ENCODE results near the gene BST1. TPM values are rescaled to one million over a fixed set of nuclear protein-coding genes. Genes with fewer than 3 reads are reported as not detected.
A peak's percentile ranks its signal among the peaks of the same experiment; 100 is the strongest.

BST1 gene
- total and polyA plus RNA-seq, 12 donors: 2.3 to 10.3 (median 4.0) TPM

DNA sequence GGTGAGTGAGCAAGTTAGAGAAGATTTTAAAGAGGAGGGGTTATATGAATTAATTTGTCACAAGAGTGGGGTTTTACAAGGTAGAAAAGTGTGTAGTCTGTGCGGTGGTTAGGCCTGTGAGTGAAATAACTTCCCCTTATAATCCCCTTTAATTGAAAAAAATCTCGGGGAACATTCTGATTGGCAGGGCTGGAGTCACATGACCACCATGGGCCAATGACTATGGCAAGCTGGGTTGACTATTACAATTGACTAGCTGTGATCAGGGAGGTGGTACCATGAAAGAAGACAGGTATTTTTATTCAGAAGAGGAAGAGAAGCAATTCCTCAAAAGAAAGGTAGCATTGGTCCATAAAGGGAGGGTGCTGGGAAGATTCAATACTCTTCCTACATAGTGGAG, 48.3 kb downstream of the BST1 start:
- H3K4me1 ChIP-seq (replicated peaks in 1 of 2): no peaks in the 10 kb centered on the region
- no peak for TF ChIP-seq POLR2A (IDR thresholded peaks at IDR 0.05)
- TF ChIP-seq, protein P1, sequence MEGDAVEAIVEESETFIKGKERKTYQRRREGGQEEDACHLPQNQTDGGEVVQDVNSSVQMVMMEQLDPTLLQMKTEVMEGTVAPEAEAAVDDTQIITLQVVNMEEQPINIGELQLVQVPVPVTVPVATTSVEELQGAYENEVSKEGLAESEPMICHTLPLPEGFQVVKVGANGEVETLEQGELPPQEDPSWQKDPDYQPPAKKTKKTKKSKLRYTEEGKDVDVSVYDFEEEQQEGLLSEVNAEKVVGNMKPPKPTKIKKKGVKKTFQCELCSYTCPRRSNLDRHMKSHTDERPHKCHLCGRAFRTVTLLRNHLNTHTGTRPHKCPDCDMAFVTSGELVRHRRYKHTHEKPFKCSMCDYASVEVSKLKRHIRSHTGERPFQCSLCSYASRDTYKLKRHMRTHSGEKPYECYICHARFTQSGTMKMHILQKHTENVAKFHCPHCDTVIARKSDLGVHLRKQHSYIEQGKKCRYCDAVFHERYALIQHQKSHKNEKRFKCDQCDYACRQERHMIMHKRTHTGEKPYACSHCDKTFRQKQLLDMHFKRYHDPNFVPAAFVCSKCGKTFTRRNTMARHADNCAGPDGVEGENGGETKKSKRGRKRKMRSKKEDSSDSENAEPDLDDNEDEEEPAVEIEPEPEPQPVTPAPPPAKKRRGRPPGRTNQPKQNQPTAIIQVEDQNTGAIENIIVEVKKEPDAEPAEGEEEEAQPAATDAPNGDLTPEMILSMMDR (IDR thresholded peaks at IDR 0.05): no peak
- no peak overlapping the region for H3K4me3 ChIP-seq
- no peaks in the 10 kb centered on the region for H3K9me3 ChIP-seq (replicated peaks in 1 of 3)
- H3K36me3 ChIP-seq (replicated peaks in 1 of 2): no peaks in the 10 kb centered on the region
- intact Hi-C loops (cut with DNase I): no loop called here
- WGBS, 4 donors: 95 to 100% (median 97%) methylated on average over 2 of the region's 2 CpGs
- H3K27me3 ChIP-seq: no peaks in the 10 kb centered on the region
- DNase-seq: no peak
- H3K27ac ChIP-seq: no peak overlapping the region

DNA sequence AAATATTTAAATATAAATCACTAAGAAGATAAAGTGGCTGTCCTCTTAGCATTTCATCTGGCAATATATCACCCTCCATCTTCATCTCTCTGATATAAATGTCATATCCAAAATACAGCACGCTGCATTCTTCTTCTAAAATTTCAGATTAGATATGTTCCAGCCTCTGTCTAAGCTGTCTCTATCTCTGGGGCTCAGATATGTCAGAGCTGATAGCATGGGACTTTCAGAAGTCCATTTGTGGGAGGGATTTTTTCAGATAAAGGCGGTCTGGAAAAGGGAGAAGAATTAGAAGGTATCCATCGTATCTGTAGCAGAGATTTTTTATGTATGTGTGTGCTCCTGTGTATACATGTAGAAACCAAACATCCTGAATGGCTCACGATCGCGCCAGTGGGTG, 50.2 kb downstream of the BST1 start:
- no peak for DNase-seq
- no peaks in the 10 kb centered on the region for H3K27me3 ChIP-seq
- intact Hi-C loops (cut with DNase I): no loop called here
- TF ChIP-seq, protein P1 (IDR thresholded peaks at IDR 0.05): no peak
- TF ChIP-seq POLR2A (IDR thresholded peaks at IDR 0.05): no peak
- no peaks in the 10 kb centered on the region for H3K9me3 ChIP-seq (replicated peaks in 1 of 3)
- H3K27ac ChIP-seq: peak overlapping the region in 3 of 5 donors; percentile 21 to 53 (median 23)
- no peak overlapping the region for H3K4me3 ChIP-seq
- WGBS, 4 donors: 82 to 86% (median 83%) methylated on average over 6 of the region's 6 CpGs
- H3K4me1 ChIP-seq (replicated peaks in 1 of 2): no peaks in the 10 kb centered on the region
- no peaks in the 10 kb centered on the region for H3K36me3 ChIP-seq (replicated peaks in 1 of 2)

DNA sequence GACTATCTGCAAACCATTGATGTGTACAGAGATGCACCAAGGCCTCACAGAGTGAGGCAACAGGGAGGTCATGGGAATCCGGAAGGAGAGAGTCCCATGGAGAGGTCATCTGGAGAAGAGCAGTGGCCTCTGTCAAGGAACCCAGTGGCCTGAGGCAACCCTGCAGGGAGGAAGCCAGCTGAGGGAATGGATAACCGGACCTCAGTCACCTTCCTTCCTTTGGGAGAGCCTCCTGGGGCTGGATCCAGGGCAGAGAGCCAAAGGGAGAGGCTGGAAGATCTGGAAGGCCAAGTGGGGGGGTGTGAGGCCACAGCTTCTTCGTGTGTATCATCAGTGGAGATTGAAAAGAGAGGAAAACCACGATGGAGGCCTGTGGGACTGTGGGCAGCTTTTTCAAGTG, 50.9 kb downstream of the BST1 start:
- intact Hi-C loops (cut with DNase I): no loop called here
- peak overlapping the region in 2 of 5 donors; percentile 23 to 53 for H3K27ac ChIP-seq
- 38 to 48% (median 46%) methylated on average over 4 of the region's 4 CpGs for WGBS, 4 donors

DNA sequence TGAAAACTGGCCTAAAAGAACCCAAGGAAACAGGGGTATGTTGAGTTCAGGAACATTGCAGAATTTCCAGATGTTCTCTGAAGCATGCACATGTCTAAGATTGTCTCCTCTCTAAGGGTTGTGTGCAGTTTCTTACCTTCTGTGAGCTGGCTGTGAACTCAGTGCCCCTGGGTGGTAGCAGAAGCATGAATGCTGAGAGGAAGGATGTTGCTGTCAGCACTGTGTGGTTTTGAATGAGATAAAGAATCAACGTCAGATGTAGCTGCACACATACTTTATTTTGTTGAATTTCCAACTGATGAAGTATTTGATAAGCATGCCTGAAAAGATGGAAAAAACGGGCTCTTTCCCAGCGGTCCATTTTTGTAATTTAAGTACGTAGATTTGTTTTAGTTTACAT, 51.5 kb downstream of the BST1 start:
- no peaks in the 10 kb centered on the region for H3K36me3 ChIP-seq (replicated peaks in 1 of 2)
- no peaks in the 10 kb centered on the region for H3K9me3 ChIP-seq (replicated peaks in 1 of 3)
- no peaks in the 10 kb centered on the region for H3K27me3 ChIP-seq
- peak in 4 of 7 donors; percentile 23 to 55 (median 28) for DNase-seq
- no peak overlapping the region for H3K4me3 ChIP-seq
- WGBS, 4 donors: 44 to 64% (median 53%) methylated on average over 4 of the region's 4 CpGs
- TF ChIP-seq, protein P1 (IDR thresholded peaks at IDR 0.05): no peak
- no peak for TF ChIP-seq POLR2A (IDR thresholded peaks at IDR 0.05)
- intact Hi-C loops (cut with DNase I): no loop called here
- H3K4me1 ChIP-seq (replicated peaks in 1 of 2): no peaks in the 10 kb centered on the region
- H3K27ac ChIP-seq: peak overlapping the region in 2 of 5 donors; percentile 14 to 31

More for the DNA sequence above, 50.9 kb downstream of the BST1 start:
- no peaks in the 10 kb centered on the region for H3K9me3 ChIP-seq (replicated peaks in 1 of 3)
- H3K27me3 ChIP-seq: no peaks in the 10 kb centered on the region
- TF ChIP-seq, protein P1 (IDR thresholded peaks at IDR 0.05): no peak
- TF ChIP-seq POLR2A (IDR thresholded peaks at IDR 0.05): no peak
- H3K4me1 ChIP-seq (replicated peaks in 1 of 2): no peaks in the 10 kb centered on the region
- H3K36me3 ChIP-seq (replicated peaks in 1 of 2): no peaks in the 10 kb centered on the region
- H3K4me3 ChIP-seq: no peak overlapping the region
- DNase-seq: peak; percentile 45 to 87 (median 66)

All from adrenal gland (tissue), 12 donors.